ENCODE results near the gene KCNJ5.

GRCh38 chr11:128938156-128938885 is 47.2 kb downstream of the KCNJ5 start:
- TF ChIP-seq CTCF (IDR thresholded peaks at IDR 0.05) (no peak), POLR2A (IDR thresholded peaks at IDR 0.05) (no peak)
